Measurements from ENCODE around the gene CLSTN1. TPM values are rescaled to one million over a fixed set of nuclear protein-coding genes. Genes with fewer than 3 reads are reported as not detected.

Gene CLSTN1
- total and polyA plus RNA-seq, 10 of the 15 experiments (the other 5 are each of a cell fraction or from before 2014, with no cell fraction given): 2.7 to 64.4 (median 23.2) TPM

GRCh38 chr1:9787702-9788101 is 36.1 kb downstream of the CLSTN1 start (continued):
- TF ChIP-seq BCL11A (IDR thresholded peaks at IDR 0.05; ENCODE audit: low read depth, low read length): 0 out of 2 replicates have a peak, but pooled peaks have one; percentile 38
- peak; percentile 50; the same call in 1 of the 2 replicates for TF ChIP-seq ZBED1 (IDR thresholded peaks at IDR 0.05; ENCODE audit: borderline replicate concordance)
- TF ChIP-seq TAF1 (IDR thresholded peaks at IDR 0.05; ENCODE audit: borderline replicate concordance, low read depth, low read length): no peak
- no peak for TF ChIP-seq FOS (IDR thresholded peaks at IDR 0.05; ENCODE audit: borderline replicate concordance, extremely low read depth, insufficient read length)
- TF ChIP-seq MAX (IDR thresholded peaks at IDR 0.05; ENCODE audit: low read depth, low read length): no peak
- TF ChIP-seq ZBTB33 (IDR thresholded peaks at IDR 0.05): no peak
- TF ChIP-seq SUZ12 (IDR thresholded peaks at IDR 0.05; ENCODE audit: unreplicated experiment): no peak
- no peak for TF ChIP-seq BCL3 (IDR thresholded peaks at IDR 0.05; ENCODE audit: borderline replicate concordance, insufficient read depth, low read depth, low read length, poor library complexity, severe bottlenecking)
- peak; percentile 44; the same call in 1 of the 2 replicates for TF ChIP-seq MLLT1 (IDR thresholded peaks at IDR 0.05)
- TF ChIP-seq JUND (IDR thresholded peaks at IDR 0.05; ENCODE audit: low read depth, low read length): no peak
- no peak for TF ChIP-seq REST (IDR thresholded peaks at IDR 0.05; ENCODE audit: low read depth, low read length)
- peak; percentile 32; the same call in 1 of the 2 replicates for TF ChIP-seq ATF7 (IDR thresholded peaks at IDR 0.05; ENCODE audit: low read depth)
- peak; percentile 36; the same call in 1 of the 2 replicates for TF ChIP-seq ZNF217 (IDR thresholded peaks at IDR 0.05)
- no peak for TF ChIP-seq BRCA1 (IDR thresholded peaks at IDR 0.05; ENCODE audit: low read depth, low read length)
- 0 out of 2 replicates have a peak, but pooled peaks have one; percentile 56 for TF ChIP-seq DPF2 (IDR thresholded peaks at IDR 0.05)
- no peak for TF ChIP-seq ZSCAN29 (IDR thresholded peaks at IDR 0.05)
- peak; percentile 45; the same call in 1 of the 2 replicates for TF ChIP-seq RELB (IDR thresholded peaks at IDR 0.05; ENCODE audit: low read depth)
- TF ChIP-seq NR2F1 (conservative IDR thresholded peaks at IDR 0.05): peak; percentile 37; the same call in 1 of the 2 replicates
- TF ChIP-seq POU2F2 (IDR thresholded peaks at IDR 0.05; ENCODE audit: borderline replicate concordance, low read depth, low read length): 0 out of 3 replicates have a peak, but pooled peaks have one; percentile 61
- TF ChIP-seq KLF5 (IDR thresholded peaks at IDR 0.05; ENCODE audit: partially characterized antibody): no peak
- 0 out of 2 replicates have a peak, but pooled peaks have one; percentile 8 for TF ChIP-seq HDGF (IDR thresholded peaks at IDR 0.05)
- no peak for TF ChIP-seq SREBF2 (IDR thresholded peaks at IDR 0.05; ENCODE audit: low read length)
